ENCODE data around the gene GTF2E1. TPM values are rescaled to one million over a fixed set of nuclear protein-coding genes. Genes with fewer than 3 reads are reported as not detected.

The GTF2E1 gene
- total and polyA plus RNA-seq, 7 experiments from 2014 or later: 8.4 to 27.3 (median 13.8) TPM

- Histone ChIP-seq H3K27me3 (ENCODE audit: control insufficient read depth in 2 of 2, insufficient read depth in 2 of 2, low read length in 2 of 2) (no peaks in the 10 kb centered on the region), H3K4me3 (ENCODE audit: low read length) (peak overlapping the region; percentile 81), H3K36me3 (ENCODE audit: control insufficient read depth in 2 of 3, insufficient read depth in 3 of 3, low read length in 3 of 3) (peaks cover 0 to 4% (median 0%) of the 10 kb centered on the region in 3 experiments), H3K4me1 (ENCODE audit: control insufficient read depth in 2 of 2, insufficient read depth in 2 of 2, low read length in 2 of 2) (peaks cover 16 to 22% of the 10 kb centered on the region in 2 donors), H3K27ac (ENCODE audit: low read depth, low read length) (peak overlapping the region; percentile 98), H3K9me3 (ENCODE audit: control insufficient read depth in 2 of 3, low read length in 3 of 3) (no peaks in the 10 kb centered on the region)
- peaks cover 26 to 56% (median 47%) of the 10 kb centered on the region in 7 donors for H3K4me1 Mint-ChIP-seq
- CTCF ChIA-PET: interaction anchor here (0.6 to 1.5 kb wide), 2 partner anchors 132 to 148 kb away, joined by 3 to 5 read pairs; partner anchors contain the start of gene NDUFB4
- H3K27ac Mint-ChIP-seq: peak overlapping the region; percentile 93 to 99 (median 97)
- H3K36me3 Mint-ChIP-seq: peaks cover 0 to 11% (median 0%) of the 10 kb centered on the region in 5 donors
- POLR2A ChIA-PET: interaction anchor here (1.1 to 7.7 kb wide), 3 partner anchors 25 to 147 kb away, joined by 4 to 59 read pairs (median 45); partner anchors contain the start of gene NDUFB4
- no peak for DNase-seq
- peaks cover 0 to 6% (median 0%) of the 10 kb centered on the region in 11 donors for H3K9me3 Mint-ChIP-seq
- H3K4me3 Mint-ChIP-seq: peak overlapping the region; percentile 84 to 97 (median 92)
- intact Hi-C loops (cut with micrococcal nuclease): loop anchor here (2.0 to 10.0 kb wide), 8 partner anchors 36 to 1674 kb away; partner anchors contain the start of genes ARHGAP31 (in 1 of the 2), EAF2 (in 1 of the 2), GOLGB1 (in 1 of the 2) and IQCB1 (in 1 of the 2)
- ATAC-seq: no peak
- no peaks in the 10 kb centered on the region for H3K27me3 Mint-ChIP-seq
Measured at GRCh38 chr3:120743556-120744195, 1.1 kb downstream of the GTF2E1 start.

GRCh38 chr3:120745466-120745865 lies 2.9 kb downstream of the GTF2E1 start:
- no peak for DNase-seq
- peaks cover 2 to 12% (median 3%) of the 10 kb centered on the region in 5 donors for H3K36me3 Mint-ChIP-seq
- peaks cover 0 to 6% (median 2%) of the 10 kb centered on the region in 3 experiments for H3K36me3 ChIP-seq (ENCODE audit: control insufficient read depth in 2 of 3, insufficient read depth in 3 of 3, low read length in 3 of 3)
- peaks cover 26 to 60% (median 54%) of the 10 kb centered on the region in 7 donors for H3K4me1 Mint-ChIP-seq
- H3K4me3 ChIP-seq (ENCODE audit: low read length): no peak overlapping the region
- peaks cover 0 to 6% (median 0%) of the 10 kb centered on the region in 11 donors for H3K9me3 Mint-ChIP-seq
- H3K27me3 ChIP-seq (ENCODE audit: control insufficient read depth in 2 of 2, insufficient read depth in 2 of 2, low read length in 2 of 2): no peaks in the 10 kb centered on the region
- H3K27ac Mint-ChIP-seq: peak overlapping the region in 1 of 9 donors; percentile 62
- POLR2A ChIA-PET: interaction anchor here (0.6 to 1.2 kb wide), 2 partner anchors 687 to 789 kb away, joined by 3 to 4 read pairs; no protein-coding TSS in a partner anchor
- intact Hi-C loops (cut with micrococcal nuclease): loop anchor here in 1 of 2 donors (10.0 kb wide), 1 partner anchor 1089 kb away; the partner anchor contains the start of genes EAF2 and IQCB1
- H3K4me1 ChIP-seq (ENCODE audit: control insufficient read depth in 2 of 2, insufficient read depth in 2 of 2, low read length in 2 of 2): peaks cover 16 to 20% of the 10 kb centered on the region in 2 donors
- H3K27me3 Mint-ChIP-seq: no peaks in the 10 kb centered on the region
- H3K9me3 ChIP-seq (ENCODE audit: control insufficient read depth in 2 of 3, low read length in 3 of 3): no peaks in the 10 kb centered on the region
- peak overlapping the region in 3 of 10 donors; percentile 18 to 90 (median 20) for H3K4me3 Mint-ChIP-seq
- CTCF ChIA-PET: no interaction called here
- H3K27ac ChIP-seq (ENCODE audit: low read depth, low read length): no peak overlapping the region
- no peak for ATAC-seq

GRCh38 chr3:120749843-120750242 lies 7.3 kb downstream of the GTF2E1 start:
- H3K27me3 ChIP-seq (ENCODE audit: control insufficient read depth in 2 of 2, insufficient read depth in 2 of 2, low read length in 2 of 2): no peaks in the 10 kb centered on the region
- DNase-seq (no peak), ATAC-seq (no peak)
- Mint-ChIP-seq H3K4me3 (no peak overlapping the region), H3K36me3 (peaks cover 4 to 44% (median 37%) of the 10 kb centered on the region in 5 donors), H3K27ac (no peak overlapping the region), H3K4me1 (peaks cover 9 to 57% (median 56%) of the 10 kb centered on the region in 7 donors), H3K27me3 (no peaks in the 10 kb centered on the region), H3K9me3 (peaks cover 0 to 7% (median 0%) of the 10 kb centered on the region in 11 donors)
- H3K4me3 ChIP-seq (ENCODE audit: low read length): no peak overlapping the region
- peaks cover 0 to 24% (median 5%) of the 10 kb centered on the region in 3 experiments for H3K36me3 ChIP-seq (ENCODE audit: control insufficient read depth in 2 of 3, insufficient read depth in 3 of 3, low read length in 3 of 3)
- POLR2A ChIA-PET: interaction anchor here (1.4 kb wide), 1 partner anchor 8 kb away, joined by 3 read pairs; no protein-coding TSS in a partner anchor
- intact Hi-C loops (cut with micrococcal nuclease): loop anchor here in 1 of 2 donors (10.0 kb wide), 1 partner anchor 1085 kb away; the partner anchor contains the start of genes EAF2 and IQCB1
- no peaks in the 10 kb centered on the region for H3K9me3 ChIP-seq (ENCODE audit: control insufficient read depth in 2 of 3, low read length in 3 of 3)
- CTCF ChIA-PET: no interaction called here
- H3K4me1 ChIP-seq (ENCODE audit: control insufficient read depth in 2 of 2, insufficient read depth in 2 of 2, low read length in 2 of 2): no peaks in the 10 kb centered on the region
- no peak overlapping the region for H3K27ac ChIP-seq (ENCODE audit: low read depth, low read length)

GRCh38 chr3:120752230-120752629 lies 9.7 kb downstream of the GTF2E1 start:
- H3K9me3 ChIP-seq (ENCODE audit: control insufficient read depth in 2 of 3, low read length in 3 of 3): no peaks in the 10 kb centered on the region
- ChIA-PET CTCF (interaction anchor here (0.5 kb wide), 1 partner anchor 31 kb away, joined by 3 read pairs; no protein-coding TSS in a partner anchor), POLR2A (no interaction called here)
- DNase-seq: no peak
- Mint-ChIP-seq H3K9me3 (peaks cover 0 to 8% (median 4%) of the 10 kb centered on the region in 11 donors), H3K4me3 (no peak overlapping the region), H3K4me1 (peaks cover 4 to 58% (median 52%) of the 10 kb centered on the region in 7 donors), H3K27ac (peak overlapping the region in 1 of 9 donors; percentile 46), H3K27me3 (no peaks in the 10 kb centered on the region), H3K36me3 (peaks cover 10 to 59% (median 49%) of the 10 kb centered on the region in 5 donors)
- H3K4me3 ChIP-seq (ENCODE audit: low read length): no peak overlapping the region
- intact Hi-C loops (cut with micrococcal nuclease): no loop called here
- H3K27me3 ChIP-seq (ENCODE audit: control insufficient read depth in 2 of 2, insufficient read depth in 2 of 2, low read length in 2 of 2): no peaks in the 10 kb centered on the region
- H3K4me1 ChIP-seq (ENCODE audit: control insufficient read depth in 2 of 2, insufficient read depth in 2 of 2, low read length in 2 of 2): no peaks in the 10 kb centered on the region
- no peak overlapping the region for H3K27ac ChIP-seq (ENCODE audit: low read depth, low read length)
- ATAC-seq: no peak
- peaks cover 0 to 24% (median 5%) of the 10 kb centered on the region in 3 experiments for H3K36me3 ChIP-seq (ENCODE audit: control insufficient read depth in 2 of 3, insufficient read depth in 3 of 3, low read length in 3 of 3)

- ATAC-seq (no peak), DNase-seq (no peak)
- peak overlapping the region in 1 of 9 donors; percentile 26 for H3K27ac Mint-ChIP-seq
- Histone ChIP-seq H3K9me3 (ENCODE audit: control insufficient read depth in 2 of 3, low read length in 3 of 3) (no peaks in the 10 kb centered on the region), H3K36me3 (ENCODE audit: control insufficient read depth in 2 of 3, insufficient read depth in 3 of 3, low read length in 3 of 3) (peaks cover 0 to 24% (median 5%) of the 10 kb centered on the region in 3 experiments), H3K4me1 (ENCODE audit: control insufficient read depth in 2 of 2, insufficient read depth in 2 of 2, low read length in 2 of 2) (no peaks in the 10 kb centered on the region), H3K27ac (ENCODE audit: low read depth, low read length) (no peak overlapping the region), H3K4me3 (ENCODE audit: low read length) (no peak overlapping the region), H3K27me3 (ENCODE audit: control insufficient read depth in 2 of 2, insufficient read depth in 2 of 2, low read length in 2 of 2) (no peaks in the 10 kb centered on the region)
- ChIA-PET POLR2A (no interaction called here), CTCF (interaction anchor here (1.0 kb wide), 1 partner anchor 13 kb away, joined by 3 read pairs; no protein-coding TSS in a partner anchor)
- H3K27me3 Mint-ChIP-seq: no peaks in the 10 kb centered on the region
- peak overlapping the region in 2 of 10 donors; percentile 12 to 15 for H3K4me3 Mint-ChIP-seq
- peaks cover 10 to 62% (median 55%) of the 10 kb centered on the region in 5 donors for H3K36me3 Mint-ChIP-seq
- H3K4me1 Mint-ChIP-seq: peaks cover 4 to 60% (median 50%) of the 10 kb centered on the region in 7 donors
- intact Hi-C loops (cut with micrococcal nuclease): no loop called here
- peaks cover 0 to 6% (median 3%) of the 10 kb centered on the region in 11 donors for H3K9me3 Mint-ChIP-seq
Measured at GRCh38 chr3:120752865-120753264, 10.3 kb downstream of the GTF2E1 start.

GRCh38 chr3:120753810-120754209 lies 11.3 kb downstream of the GTF2E1 start:
- Histone ChIP-seq H3K27me3 (ENCODE audit: control insufficient read depth in 2 of 2, insufficient read depth in 2 of 2, low read length in 2 of 2) (no peaks in the 10 kb centered on the region), H3K36me3 (ENCODE audit: control insufficient read depth in 2 of 3, insufficient read depth in 3 of 3, low read length in 3 of 3) (peaks cover 0 to 24% (median 5%) of the 10 kb centered on the region in 3 experiments), H3K4me3 (ENCODE audit: low read length) (no peak overlapping the region), H3K9me3 (ENCODE audit: control insufficient read depth in 2 of 3, low read length in 3 of 3) (no peaks in the 10 kb centered on the region), H3K4me1 (ENCODE audit: control insufficient read depth in 2 of 2, insufficient read depth in 2 of 2, low read length in 2 of 2) (no peaks in the 10 kb centered on the region), H3K27ac (ENCODE audit: low read depth, low read length) (no peak overlapping the region)
- Mint-ChIP-seq H3K4me3 (peak overlapping the region in 4 of 10 donors; percentile 6 to 53 (median 16)), H3K9me3 (peaks cover 0 to 9% (median 3%) of the 10 kb centered on the region in 11 donors), H3K27ac (peak overlapping the region in 2 of 9 donors; percentile 13 to 23), H3K4me1 (peaks cover 4 to 64% (median 54%) of the 10 kb centered on the region in 7 donors), H3K27me3 (no peaks in the 10 kb centered on the region), H3K36me3 (peaks cover 10 to 66% (median 61%) of the 10 kb centered on the region in 5 donors)
- intact Hi-C loops (cut with micrococcal nuclease): no loop called here
- no peak for DNase-seq
- POLR2A ChIA-PET: interaction anchor here (0.7 to 1.2 kb wide), 3 partner anchors 9 to 15 kb away, joined by 3 read pairs; no protein-coding TSS in a partner anchor
- CTCF ChIA-PET: interaction anchor here (0.5 to 1.0 kb wide), 2 partner anchors 12 to 1651 kb away, joined by 3 to 5 read pairs; no protein-coding TSS in a partner anchor
- ATAC-seq: no peak

All from naive thymus-derived CD4-positive, alpha-beta T cell (primary cell).